ENCODE results near the gene HOXB9.

DNA sequence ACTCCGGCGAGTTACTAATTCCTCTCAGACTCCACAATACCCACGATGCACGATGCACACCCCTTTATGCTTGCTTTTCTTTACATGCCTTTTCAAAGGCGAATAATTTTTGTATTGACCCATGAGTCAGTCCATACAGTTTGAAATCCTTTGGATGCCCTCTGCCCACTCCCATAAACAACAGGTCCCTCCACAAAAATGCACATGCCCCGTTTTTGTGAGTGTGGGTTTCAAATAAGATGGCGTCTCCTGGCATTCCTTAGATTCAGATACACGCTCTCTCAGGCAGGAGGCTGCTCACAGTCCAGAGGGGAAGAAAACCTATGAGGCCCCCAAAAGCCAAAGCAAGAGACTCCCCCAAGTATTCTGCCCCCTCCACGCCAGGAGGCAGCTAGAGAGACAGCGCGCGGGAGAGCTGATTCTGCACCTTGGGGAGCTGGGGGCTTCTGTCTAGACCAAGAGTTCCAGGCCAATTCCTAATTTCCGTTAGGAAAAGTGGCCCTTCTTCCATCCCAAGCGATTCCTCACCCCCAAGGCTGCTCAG, 19.6 kb upstream of the HOXB9 start:
- TF ChIP-seq, protein P1, sequence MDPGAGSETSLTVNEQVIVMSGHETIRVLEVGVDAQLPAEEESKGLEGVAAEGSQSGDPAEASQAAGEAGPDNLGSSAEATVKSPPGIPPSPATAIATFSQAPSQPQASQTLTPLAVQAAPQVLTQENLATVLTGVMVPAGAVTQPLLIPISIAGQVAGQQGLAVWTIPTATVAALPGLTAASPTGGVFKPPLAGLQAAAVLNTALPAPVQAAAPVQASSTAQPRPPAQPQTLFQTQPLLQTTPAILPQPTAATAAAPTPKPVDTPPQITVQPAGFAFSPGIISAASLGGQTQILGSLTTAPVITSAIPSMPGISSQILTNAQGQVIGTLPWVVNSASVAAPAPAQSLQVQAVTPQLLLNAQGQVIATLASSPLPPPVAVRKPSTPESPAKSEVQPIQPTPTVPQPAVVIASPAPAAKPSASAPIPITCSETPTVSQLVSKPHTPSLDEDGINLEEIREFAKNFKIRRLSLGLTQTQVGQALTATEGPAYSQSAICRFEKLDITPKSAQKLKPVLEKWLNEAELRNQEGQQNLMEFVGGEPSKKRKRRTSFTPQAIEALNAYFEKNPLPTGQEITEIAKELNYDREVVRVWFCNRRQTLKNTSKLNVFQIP (CRISPR knock-in tag; IDR thresholded peaks at IDR 0.05; ENCODE audit: borderline replicate concordance, low read depth), result no peak
- TF ChIP-seq ZFP3 (CRISPR knock-in tag; IDR thresholded peaks at IDR 0.05) (no peak), PPARA (CRISPR knock-in tag; IDR thresholded peaks at IDR 0.05; ENCODE audit: borderline replicate concordance) (no peak), CSDC2 (CRISPR knock-in tag; IDR thresholded peaks at IDR 0.05) (no peak), ARNTL (CRISPR knock-in tag; IDR thresholded peaks at IDR 0.05; ENCODE audit: borderline replicate concordance, low read depth) (no peak)
- TF ChIP-seq, protein P2, sequence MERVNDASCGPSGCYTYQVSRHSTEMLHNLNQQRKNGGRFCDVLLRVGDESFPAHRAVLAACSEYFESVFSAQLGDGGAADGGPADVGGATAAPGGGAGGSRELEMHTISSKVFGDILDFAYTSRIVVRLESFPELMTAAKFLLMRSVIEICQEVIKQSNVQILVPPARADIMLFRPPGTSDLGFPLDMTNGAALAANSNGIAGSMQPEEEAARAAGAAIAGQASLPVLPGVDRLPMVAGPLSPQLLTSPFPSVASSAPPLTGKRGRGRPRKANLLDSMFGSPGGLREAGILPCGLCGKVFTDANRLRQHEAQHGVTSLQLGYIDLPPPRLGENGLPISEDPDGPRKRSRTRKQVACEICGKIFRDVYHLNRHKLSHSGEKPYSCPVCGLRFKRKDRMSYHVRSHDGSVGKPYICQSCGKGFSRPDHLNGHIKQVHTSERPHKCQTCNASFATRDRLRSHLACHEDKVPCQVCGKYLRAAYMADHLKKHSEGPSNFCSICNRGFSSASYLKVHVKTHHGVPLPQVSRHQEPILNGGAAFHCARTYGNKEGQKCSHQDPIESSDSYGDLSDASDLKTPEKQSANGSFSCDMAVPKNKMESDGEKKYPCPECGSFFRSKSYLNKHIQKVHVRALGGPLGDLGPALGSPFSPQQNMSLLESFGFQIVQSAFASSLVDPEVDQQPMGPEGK (CRISPR knock-in tag; IDR thresholded peaks at IDR 0.05; ENCODE audit: borderline replicate concordance), result no peak
- TF ChIP-seq, protein P3, sequence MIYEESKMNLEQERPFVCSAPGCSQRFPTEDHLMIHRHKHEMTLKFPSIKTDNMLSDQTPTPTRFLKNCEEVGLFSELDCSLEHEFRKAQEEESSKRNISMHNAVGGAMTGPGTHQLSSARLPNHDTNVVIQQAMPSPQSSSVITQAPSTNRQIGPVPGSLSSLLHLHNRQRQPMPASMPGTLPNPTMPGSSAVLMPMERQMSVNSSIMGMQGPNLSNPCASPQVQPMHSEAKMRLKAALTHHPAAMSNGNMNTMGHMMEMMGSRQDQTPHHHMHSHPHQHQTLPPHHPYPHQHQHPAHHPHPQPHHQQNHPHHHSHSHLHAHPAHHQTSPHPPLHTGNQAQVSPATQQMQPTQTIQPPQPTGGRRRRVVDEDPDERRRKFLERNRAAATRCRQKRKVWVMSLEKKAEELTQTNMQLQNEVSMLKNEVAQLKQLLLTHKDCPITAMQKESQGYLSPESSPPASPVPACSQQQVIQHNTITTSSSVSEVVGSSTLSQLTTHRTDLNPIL (CRISPR knock-in tag; IDR thresholded peaks at IDR 0.05; ENCODE audit: low read depth), result no peak

Data from SK-N-SH treated with all-trans-retinoic acid at 6 μM for 48 hours (cell line).